ENCODE data around the gene MLXIP. TPM values are rescaled to one million over a fixed set of nuclear protein-coding genes. Genes with fewer than 3 reads are reported as not detected.
A peak's percentile ranks its signal among the peaks of the same experiment; 100 is the strongest.

Gene MLXIP
- total RNA-seq, 6 experiments from 2014 or later, result 13.9 to 45.9 (median 16.6) TPM

GRCh38 chr12:122148657-122149056 lies 70.1 kb downstream of the MLXIP start:
- WGBS (ENCODE audit: insufficient coverage, low coverage, low lambda C conversion rate, missing lambda C conversion rate), result 56% methylated on average over 6 of the region's 6 CpGs
- H3K36me3 ChIP-seq, result no peaks in the 10 kb centered on the region
- ATAC-seq (peak in 3 of 4 donors; percentile 9 to 23 (median 16)), DNase-seq (no peak)
- no peak overlapping the region for H3K4me3 ChIP-seq
- intact Hi-C loops (cut with DNase I), result loop anchor here in 1 of 2 donors (10.0 kb wide), 1 partner anchor 46 kb away; no protein-coding TSS in a partner anchor
- H3K9me3 ChIP-seq, result no peaks in the 10 kb centered on the region
- TF ChIP-seq, protein P1, sequence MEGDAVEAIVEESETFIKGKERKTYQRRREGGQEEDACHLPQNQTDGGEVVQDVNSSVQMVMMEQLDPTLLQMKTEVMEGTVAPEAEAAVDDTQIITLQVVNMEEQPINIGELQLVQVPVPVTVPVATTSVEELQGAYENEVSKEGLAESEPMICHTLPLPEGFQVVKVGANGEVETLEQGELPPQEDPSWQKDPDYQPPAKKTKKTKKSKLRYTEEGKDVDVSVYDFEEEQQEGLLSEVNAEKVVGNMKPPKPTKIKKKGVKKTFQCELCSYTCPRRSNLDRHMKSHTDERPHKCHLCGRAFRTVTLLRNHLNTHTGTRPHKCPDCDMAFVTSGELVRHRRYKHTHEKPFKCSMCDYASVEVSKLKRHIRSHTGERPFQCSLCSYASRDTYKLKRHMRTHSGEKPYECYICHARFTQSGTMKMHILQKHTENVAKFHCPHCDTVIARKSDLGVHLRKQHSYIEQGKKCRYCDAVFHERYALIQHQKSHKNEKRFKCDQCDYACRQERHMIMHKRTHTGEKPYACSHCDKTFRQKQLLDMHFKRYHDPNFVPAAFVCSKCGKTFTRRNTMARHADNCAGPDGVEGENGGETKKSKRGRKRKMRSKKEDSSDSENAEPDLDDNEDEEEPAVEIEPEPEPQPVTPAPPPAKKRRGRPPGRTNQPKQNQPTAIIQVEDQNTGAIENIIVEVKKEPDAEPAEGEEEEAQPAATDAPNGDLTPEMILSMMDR (IDR thresholded peaks at IDR 0.05), result no peak
- no peak for TF ChIP-seq POLR2A (IDR thresholded peaks at IDR 0.05)
- no peak overlapping the region for H3K27ac ChIP-seq
- H3K27me3 ChIP-seq, result no peaks in the 10 kb centered on the region
- no peaks in the 10 kb centered on the region for H3K4me1 ChIP-seq

GRCh38 chr12:122150127-122150681 lies 71.6 kb downstream of the MLXIP start:
- intact Hi-C loops (cut with DNase I), result no loop called here
- WGBS (ENCODE audit: insufficient coverage, low coverage, low lambda C conversion rate, missing lambda C conversion rate), result 72% methylated on average over 6 of the region's 8 CpGs
- H3K36me3 ChIP-seq, result no peaks in the 10 kb centered on the region

DNA sequence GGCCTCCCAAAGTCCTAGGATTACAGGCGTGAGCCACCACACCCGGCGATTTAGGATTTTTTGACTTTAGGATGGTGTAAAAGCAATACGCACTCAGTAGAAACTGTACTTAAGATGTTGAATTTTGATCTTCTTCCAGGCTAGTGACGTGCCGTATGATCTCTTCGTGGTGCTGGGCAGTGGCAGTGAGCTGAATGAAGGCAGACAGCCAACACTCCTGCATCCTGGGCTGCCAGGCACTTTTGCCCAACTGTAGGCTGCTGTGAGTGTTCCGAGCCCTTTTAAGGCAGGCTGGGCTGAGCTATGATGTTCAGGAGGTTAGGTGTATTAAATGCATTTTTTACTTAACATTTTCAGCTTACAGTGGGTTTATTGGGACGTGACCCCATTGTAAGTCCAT lies 74.2 kb downstream of the MLXIP start:
- 76% methylated on average over 5 of the region's 9 CpGs for WGBS (ENCODE audit: insufficient coverage, low coverage, low lambda C conversion rate, missing lambda C conversion rate)
- no peaks in the 10 kb centered on the region for H3K9me3 ChIP-seq
- H3K27ac ChIP-seq, result no peak overlapping the region
- TF ChIP-seq, protein P1 (IDR thresholded peaks at IDR 0.05), result no peak
- no peak for TF ChIP-seq POLR2A (IDR thresholded peaks at IDR 0.05)
- no peak overlapping the region for H3K4me3 ChIP-seq
- ATAC-seq (no peak), DNase-seq (no peak)
- H3K36me3 ChIP-seq, result no peaks in the 10 kb centered on the region
- H3K4me1 ChIP-seq, result no peaks in the 10 kb centered on the region
- intact Hi-C loops (cut with DNase I), result no loop called here
- no peaks in the 10 kb centered on the region for H3K27me3 ChIP-seq

More at GRCh38 chr12:122150127-122150681, 71.6 kb downstream of the MLXIP start:
- no peak overlapping the region for H3K27ac ChIP-seq
- H3K4me1 ChIP-seq, result no peaks in the 10 kb centered on the region
- H3K4me3 ChIP-seq, result no peak overlapping the region
- TF ChIP-seq, protein P1 (IDR thresholded peaks at IDR 0.05), result no peak
- no peak for TF ChIP-seq POLR2A (IDR thresholded peaks at IDR 0.05)
- no peaks in the 10 kb centered on the region for H3K27me3 ChIP-seq
- ATAC-seq (no peak), DNase-seq (no peak)
- H3K9me3 ChIP-seq, result no peaks in the 10 kb centered on the region

GRCh38 chr12:122155705-122156104 lies 77.1 kb downstream of the MLXIP start:
- Histone ChIP-seq H3K27me3 (no peaks in the 10 kb centered on the region), H3K27ac (no peak overlapping the region), H3K36me3 (no peaks in the 10 kb centered on the region), H3K4me1 (no peaks in the 10 kb centered on the region), H3K9me3 (no peaks in the 10 kb centered on the region), H3K4me3 (no peak overlapping the region)
- TF ChIP-seq, protein P1 (IDR thresholded peaks at IDR 0.05), result no peak
- no peak for TF ChIP-seq POLR2A (IDR thresholded peaks at IDR 0.05)
- DNase-seq, result no peak
- WGBS (ENCODE audit: insufficient coverage, low coverage, low lambda C conversion rate, missing lambda C conversion rate), result 79% methylated on average over 5 of the region's 10 CpGs
- intact Hi-C loops (cut with DNase I), result no loop called here
- ATAC-seq, result no peak

All from right lobe of liver (tissue), 6 donors.